ENCODE results near the gene HPSE2.
"Not testable (repeated sequence)": the region's sequence is repeated elsewhere in the genome, so short reads cannot be mapped to it uniquely, and the experiment has no call there.

Gene HPSE2

GRCh38 chr10:98608411-98608810 lies 627.2 kb downstream of the HPSE2 start:
- no peak for DNase-seq

- DNase-seq = no peak
Observed at GRCh38 chr10:98602224-98602623, 633.4 kb downstream of the HPSE2 start.

GRCh38 chr10:98599032-98599610 lies 636.5 kb downstream of the HPSE2 start:
- DNase-seq = no peak

- DNase-seq = no peak
Observed at GRCh38 chr10:98596404-98596803, 639.2 kb downstream of the HPSE2 start.

- DNase-seq = no peak
Observed at GRCh38 chr10:98589691-98590090, 646.0 kb downstream of the HPSE2 start.

- DNase-seq = no peak
Observed at GRCh38 chr10:98589007-98589406, 646.6 kb downstream of the HPSE2 start.

- DNase-seq = no peak
Observed at GRCh38 chr10:98587156-98587837, 648.4 kb downstream of the HPSE2 start.

GRCh38 chr10:98586096-98586495 lies 649.6 kb downstream of the HPSE2 start:
- DNase-seq = no peak

- DNase-seq = no peak
Observed at GRCh38 chr10:98582363-98582762, 653.3 kb downstream of the HPSE2 start.

GRCh38 chr10:98577578-98577977 lies 658.1 kb downstream of the HPSE2 start:
- no peak for DNase-seq

- no peak for DNase-seq
Observed at GRCh38 chr10:98577168-98577567, 658.5 kb downstream of the HPSE2 start.

- DNase-seq = no peak
Observed at GRCh38 chr10:98576096-98576495, 659.6 kb downstream of the HPSE2 start.

- DNase-seq = no peak
Observed at GRCh38 chr10:98572594-98572993, 663.1 kb downstream of the HPSE2 start.

- DNase-seq = no peak
Observed at GRCh38 chr10:98570834-98571233, 664.8 kb downstream of the HPSE2 start.

GRCh38 chr10:98569853-98570252 lies 665.8 kb downstream of the HPSE2 start:
- no peak for DNase-seq

GRCh38 chr10:98568551-98568950 lies 667.1 kb downstream of the HPSE2 start:
- no peak for DNase-seq

GRCh38 chr10:98567391-98568133 lies 668.1 kb downstream of the HPSE2 start:
- DNase-seq = no peak

GRCh38 chr10:98563811-98564210 lies 671.8 kb downstream of the HPSE2 start:
- DNase-seq = no peak

- DNase-seq = no peak
Observed at GRCh38 chr10:98560565-98560964, 675.1 kb downstream of the HPSE2 start.

- DNase-seq = no peak
Observed at GRCh38 chr10:98556061-98556460, 679.6 kb downstream of the HPSE2 start.

GRCh38 chr10:98555021-98555619 lies 680.5 kb downstream of the HPSE2 start:
- DNase-seq = no peak

GRCh38 chr10:98541561-98541960 lies 694.1 kb downstream of the HPSE2 start:
- not testable (repeated sequence) for DNase-seq

- no peak for DNase-seq
Observed at GRCh38 chr10:98539578-98539977, 696.1 kb downstream of the HPSE2 start.

- no peak for DNase-seq
Observed at GRCh38 chr10:98538472-98538871, 697.2 kb downstream of the HPSE2 start.

Data from activated T-cell treated with anti-CD3 and anti-CD28 coated beads, Interleukin-2, amount 50 U/mL, for 1 hour (primary cell).